ENCODE results near the gene METTL21C.

METTL21C gene

GRCh38 chr13:102657630-102658029 lies 37.2 kb downstream of the METTL21C start:
- DNase-seq: no peak

- DNase-seq: no peak
Observed at GRCh38 chr13:102654756-102655155, 40.1 kb downstream of the METTL21C start.

GRCh38 chr13:102651892-102652291 lies 43.0 kb downstream of the METTL21C start:
- no peak for DNase-seq

GRCh38 chr13:102651392-102651791 lies 43.5 kb downstream of the METTL21C start:
- DNase-seq: no peak

GRCh38 chr13:102650444-102650843 lies 44.4 kb downstream of the METTL21C start:
- DNase-seq: no peak

GRCh38 chr13:102648046-102648445 lies 46.8 kb downstream of the METTL21C start:
- DNase-seq: no peak

- no peak for DNase-seq
Observed at GRCh38 chr13:102645701-102646100, 49.1 kb downstream of the METTL21C start.

- DNase-seq: no peak
Observed at GRCh38 chr13:102643656-102644055, 51.2 kb downstream of the METTL21C start.

GRCh38 chr13:102642475-102642874 lies 52.4 kb downstream of the METTL21C start:
- DNase-seq: no peak

- DNase-seq: no peak
Observed at GRCh38 chr13:102642029-102642428, 52.8 kb downstream of the METTL21C start.

GRCh38 chr13:102638741-102639140 lies 56.1 kb downstream of the METTL21C start:
- no peak for DNase-seq

All from GOT3 (cell line).